HepG2 (cell line): Measurements from ENCODE around the gene FOXK2. TPM values are rescaled to one million over a fixed set of nuclear protein-coding genes. Genes with fewer than 3 reads are reported as not detected.

ENCODE experiments used
- ATAC-seq: fragments of 200-7000 bp; cut with Tn5 transposase; 3 replicates; pipeline ENCODE4 v1.9.1; 2020; ENCODE audit warnings: mild to moderate bottlenecking, moderate library complexity
- BruUV-seq: library from RNA; stranded (reverse); fragments of 400-500 nt; replicated peaks from 2 replicates; lab custom pipeline; 2021; lab: Mats Ljungman, UMichigan
- CTCF ChIA-PET: fragments of 300-600 bp; formaldehyde crosslinking; extraction: SDS; loops from one replicate; lab custom pipeline; 2021; ENCODE audit warnings: low total read pairs, inconsistent platforms, low intra/inter-chr PET ratio; lab: Yijun Ruan, JAX
- POLR2A ChIA-PET: fragments of 350-600 bp; sonication (Branson Sonifier 250); formaldehyde crosslinking; loops from one replicate; lab custom pipeline; 2020; ENCODE audit warnings: antibody characterized with exemption, inconsistent platforms; lab: Yijun Ruan, JAX
- DNase-seq: peaks from one replicate; pipeline ENCODE4 v3.0.0-alpha.2; 2015; ENCODE audit warnings: low spot score
- FAIRE-seq: peaks from 3 replicates; lab custom pipeline; 2011; peaks lifted over from hg19 to GRCh38; lab: Jason Lieb, UNC
- H2AFZ ChIP-seq: one replicate; pipeline ENCODE4 v1.6.1; 2011; ENCODE audit warnings: low read length, inconsistent platforms
- H3K27ac ChIP-seq: fragments of 300-600 bp; 3 replicates; pipeline ENCODE4 v1.8.0; 2011; ENCODE audit warnings: mixed run types, mild to moderate bottlenecking, mixed read lengths, low read length, inconsistent platforms; ENCODE audit not compliant: insufficient read depth; ENCODE audit errors: extremely low read length
- H3K27me3 ChIP-seq, 2 experiments: fragments of 200-600 bp in 1 of 2; 2 replicates in 1 of 2; 3 replicates in 1 of 2; pipeline versions ENCODE4 v1.6.0 to v1.8.0; 2011; ENCODE audit warnings: low read length in 2 of 2, mild to moderate bottlenecking in 2 of 2, moderate library complexity in 2 of 2, inconsistent platforms in 1 of 2; ENCODE audit not compliant: insufficient read depth in 2 of 2, control insufficient read depth in 1 of 2
- H3K36me3 ChIP-seq, 2 experiments: fragments of 200-600 bp in 1 of 2; replicated peaks in 1 of 2; 2 replicates in 1 of 2; 3 replicates in 1 of 2; pipeline versions ENCODE4 v1.5.1 to v1.8.0; 2011; ENCODE audit warnings: low read length in 2 of 2, inconsistent platforms in 1 of 2; ENCODE audit not compliant: insufficient read depth in 2 of 2, control insufficient read depth in 1 of 2
- H3K4me1 ChIP-seq: 2 replicates; pipeline ENCODE4 v1.5.1; 2012; ENCODE audit warnings: low read length, inconsistent platforms; ENCODE audit not compliant: insufficient read depth
- H3K4me2 ChIP-seq: 2 replicates; pipeline ENCODE4 v1.6.0; 2011; ENCODE audit warnings: low read depth, low read length, inconsistent platforms
- H3K4me3 ChIP-seq, 3 experiments: fragments of 200-600 bp in 1 of 3; sonication (generic), shearing (Covaris generic) in 1 of 3; replicated peaks in 1 of 3; 2 replicates each; pipeline ENCODE4 v1.5.1; 2011 to 2016; ENCODE audit warnings: low read length in 3 of 3, inconsistent platforms in 2 of 3, low read depth in 2 of 3, mild to moderate bottlenecking in 2 of 3, control low read depth in 1 of 3, mixed read lengths in 1 of 3; ENCODE audit not compliant: insufficient read depth in 1 of 3
- H3K79me2 ChIP-seq: one replicate; pipeline ENCODE4 v1.6.1; 2011; ENCODE audit warnings: low read length, inconsistent platforms; ENCODE audit not compliant: insufficient read depth
- H3K9ac ChIP-seq: 2 replicates; pipeline ENCODE4 v1.6.0; 2011; ENCODE audit warnings: mild to moderate bottlenecking, low read depth, low read length, inconsistent platforms; ENCODE audit not compliant: insufficient read depth
- H3K9me3 ChIP-seq: 2 replicates; pipeline ENCODE4 v1.5.1; 2012; ENCODE audit warnings: mild to moderate bottlenecking, low read length
- H4K20me1 ChIP-seq: 2 replicates; pipeline ENCODE4 v1.6.0; 2011; ENCODE audit warnings: inconsistent platforms, mild to moderate bottlenecking, low read length, moderate library complexity; ENCODE audit not compliant: insufficient read depth
- ASH2L ChIP-seq: fragments of 300-600, 200-600 bp; sonication (generic); IDR thresholded peaks from 2 replicates; pipeline ENCODE4 v1.7.0; 2017; ENCODE audit warnings: low read depth, mild to moderate bottlenecking, moderate library complexity, mixed read lengths, low read length; ENCODE audit not compliant: insufficient read length
- BCLAF1 ChIP-seq: fragments of 450-650 bp; IDR thresholded peaks from 2 replicates; pipeline ENCODE4 v1.6.1; 2017; ENCODE audit warnings: mild to moderate bottlenecking
- BORCS8-MEF2B ChIP-seq: sonication (generic); formaldehyde crosslinking; IDR thresholded peaks from 2 replicates; pipeline ENCODE4 v1.8.0; 2022; ENCODE audit warnings: mild to moderate bottlenecking, missing genetic modification reagents
- KDM5B ChIP-seq: sonication (generic); formaldehyde crosslinking; IDR thresholded peaks from 2 replicates; pipeline ENCODE4 v1.4.0; 2020; ENCODE audit warnings: missing genetic modification reagents, mild to moderate bottlenecking, borderline replicate concordance
- NFKBIZ ChIP-seq: IDR thresholded peaks from 2 replicates; pipeline ENCODE4 v1.6.1; 2018; ENCODE audit warnings: missing genetic modification reagents, missing compliant biosample characterization
- PRPF4 ChIP-seq: fragments of 200-400 bp; formaldehyde crosslinking; IDR thresholded peaks from 2 replicates; pipeline ENCODE4 v1.6.1; 2016; ENCODE audit warnings: low read length, low read depth; ENCODE audit not compliant: poor library complexity, severe bottlenecking
- XRCC5 ChIP-seq: fragments of 200-400 bp; formaldehyde crosslinking; optimal IDR thresholded peaks from 2 replicates; pipeline ENCODE3; 2017; ENCODE audit warnings: mild to moderate bottlenecking, low read length
- ZBTB38 ChIP-seq: sonication (generic); formaldehyde crosslinking; IDR thresholded peaks from 2 replicates; pipeline ENCODE4 v1.5.1; 2020; ENCODE audit warnings: mild to moderate bottlenecking, missing genetic modification reagents
- ZNF18 ChIP-seq: sonication (generic); formaldehyde crosslinking; IDR thresholded peaks from 2 replicates; pipeline ENCODE4 v1.8.0; 2022; ENCODE audit warnings: mild to moderate bottlenecking, missing genetic modification reagents; ENCODE audit not compliant: insufficient replicate concordance
- ZNF276 ChIP-seq: sonication (generic); formaldehyde crosslinking; IDR thresholded peaks from 2 replicates; pipeline ENCODE4 v1.4.0; 2020; ENCODE audit warnings: mild to moderate bottlenecking, low read depth, missing genetic modification reagents
- ZSCAN20 ChIP-seq: sonication (generic); formaldehyde crosslinking; IDR thresholded peaks from 2 replicates; pipeline ENCODE4 v1.4.0; 2020; ENCODE audit warnings: missing genetic modification reagents, mild to moderate bottlenecking, borderline replicate concordance
- WGBS: methylation state at CpG from one replicate; pipeline ENCODE4 v1.1.6; 2017; ENCODE audit warnings: low lambda C conversion rate; 5-methylcytosine and 5-hydroxymethylcytosine counted together
- in situ Hi-C: cut with HindIII; loops from 2 replicates; pipeline ENCODE4 v1.10.0; 2017; ENCODE audit warnings: low pct_unique_long_range_greater_than_20kb; ENCODE audit not compliant: extremely low pct_ligation_motif_present
- intact Hi-C: fragments of 100-400 bp; cut with micrococcal nuclease; formaldehyde crosslinking; loops from one replicate; pipeline ENCODE4 v1.10.0; 2022; ENCODE audit not compliant: unreplicated experiment
- polyA plus RNA-seq, 8 experiments: library from polyadenylated mRNA; depleted of rRNA in 3 of 8; stranded (reverse) in 7 of 8; unstranded in 1 of 8; fragments of >200 nt; fragmentation: Illumina TruSeq in 4 of 8; extraction: Trizol in 4 of 8; gene quantifications; 2 replicates each; pipeline versions ENCODE4 v1.2.1 to v1.2.3, GENCODE V29; 2011 to 2016; ENCODE audit warnings: low read depth in 4 of 8, missing spikeins in 1 of 8, mixed read lengths in 1 of 8; ENCODE audit not compliant: insufficient read depth in 1 of 8
- total RNA-seq, 5 experiments: library from RNA; depleted of rRNA; stranded (reverse); fragments of >200 nt; fragmentation: Illumina TruSeq; extraction: Trizol; gene quantifications; 2 replicates each; pipeline ENCODE4 v1.2.3, GENCODE V29; 2016; ENCODE audit warnings: low read depth in 1 of 5
- TF ChIP-seq, protein P1 (sequence below): sonication (generic); formaldehyde crosslinking; IDR thresholded peaks from 2 replicates; pipeline ENCODE4 v1.4.0; 2020; ENCODE audit warnings: missing genetic modification reagents

Gene FOXK2
- total and polyA plus RNA-seq, 2 of the 13 experiments (the other 11 are each of a cell fraction or from before 2014, with no cell fraction given) = 67.1 to 67.2 TPM

GRCh38 chr17:82497483-82498405 lies 21.8 kb upstream of the FOXK2 start:
- H4K20me1 ChIP-seq = no peaks in the 10 kb centered on the region
- H3K27me3 ChIP-seq = no peaks in the 10 kb centered on the region; a peak in 1 of 5 replicates
- peaks cover 60% of the 10 kb centered on the region for H3K4me1 ChIP-seq
- no peak overlapping the region for H3K27ac ChIP-seq
- ATAC-seq (no peak), DNase-seq (no peak), FAIRE-seq (no peak)
- ChIA-PET POLR2A (no interaction called here), CTCF (no interaction called here)
- no peaks in the 10 kb centered on the region for H3K9me3 ChIP-seq
- peak overlapping the region; percentile 40 for H3K4me2 ChIP-seq
- H3K36me3 ChIP-seq = no peaks in the 10 kb centered on the region
- 0 out of 2 replicates have a peak overlapping the region, but pooled peaks have one; percentile 13 for H3K9ac ChIP-seq
- intact Hi-C loops (no loop called here), in situ Hi-C loops (no loop called here)
- peak overlapping the region in 2 of 3 experiments; percentile 28 to 30; a peak in 2 of 6 replicates for H3K4me3 ChIP-seq
- no TSS peak for BruUV-seq
- no peaks in the 10 kb centered on the region for H3K79me2 ChIP-seq
- 81% methylated on average over 36 of the region's 66 CpGs for WGBS
- no peak overlapping the region for H2AFZ ChIP-seq
- TF ChIP-seq PRPF4 (peak; percentile 26), KDM5B (CRISPR knock-in tag) (0 out of 2 replicates have a peak, but pooled peaks have one; percentile 5), BORCS8-MEF2B (no peak), BCLAF1 (no peak), ASH2L (no peak), ZNF18 (CRISPR knock-in tag) (no peak), XRCC5 (no peak), ZNF276 (CRISPR knock-in tag) (no peak), ZBTB38 (CRISPR knock-in tag) (0 out of 2 replicates have a peak, but pooled peaks have one; percentile 10), NFKBIZ (CRISPR knock-in tag) (no peak), ZSCAN20 (no peak)
- TF ChIP-seq, protein P1, sequence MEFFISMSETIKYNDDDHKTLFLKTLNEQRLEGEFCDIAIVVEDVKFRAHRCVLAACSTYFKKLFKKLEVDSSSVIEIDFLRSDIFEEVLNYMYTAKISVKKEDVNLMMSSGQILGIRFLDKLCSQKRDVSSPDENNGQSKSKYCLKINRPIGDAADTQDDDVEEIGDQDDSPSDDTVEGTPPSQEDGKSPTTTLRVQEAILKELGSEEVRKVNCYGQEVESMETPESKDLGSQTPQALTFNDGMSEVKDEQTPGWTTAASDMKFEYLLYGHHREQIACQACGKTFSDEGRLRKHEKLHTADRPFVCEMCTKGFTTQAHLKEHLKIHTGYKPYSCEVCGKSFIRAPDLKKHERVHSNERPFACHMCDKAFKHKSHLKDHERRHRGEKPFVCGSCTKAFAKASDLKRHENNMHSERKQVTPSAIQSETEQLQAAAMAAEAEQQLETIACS (CRISPR knock-in tag) = 0 out of 2 replicates have a peak, but pooled peaks have one; percentile 9
